Measurements from ENCODE around the gene HOPX.

The HOPX gene

GRCh38 chr4:56723659-56724230, 42.6 kb upstream of the HOPX start:
- Histone ChIP-seq H3K27me3 (ENCODE audit: insufficient read depth, poor library complexity, severe bottlenecking) (no peaks in the 10 kb centered on the region), H3K27ac (replicated peaks) (no peak overlapping the region), H3K4me3 (replicated peaks; ENCODE audit: insufficient read depth, low read length) (no peak overlapping the region)
- no peak for DNase-seq (ENCODE audit: low read depth in 1 of 2, low spot score in 1 of 2)
- TF ChIP-seq SPI1 (IDR thresholded peaks at IDR 0.05; ENCODE audit: borderline replicate concordance, low read depth) = no peak
- no peak for TF ChIP-seq POLR2AphosphoS5 (IDR thresholded peaks at IDR 0.05; ENCODE audit: low read depth)
- no peak for TF ChIP-seq GABPA (IDR thresholded peaks at IDR 0.05; ENCODE audit: low read depth)
- TF ChIP-seq, protein P1, sequence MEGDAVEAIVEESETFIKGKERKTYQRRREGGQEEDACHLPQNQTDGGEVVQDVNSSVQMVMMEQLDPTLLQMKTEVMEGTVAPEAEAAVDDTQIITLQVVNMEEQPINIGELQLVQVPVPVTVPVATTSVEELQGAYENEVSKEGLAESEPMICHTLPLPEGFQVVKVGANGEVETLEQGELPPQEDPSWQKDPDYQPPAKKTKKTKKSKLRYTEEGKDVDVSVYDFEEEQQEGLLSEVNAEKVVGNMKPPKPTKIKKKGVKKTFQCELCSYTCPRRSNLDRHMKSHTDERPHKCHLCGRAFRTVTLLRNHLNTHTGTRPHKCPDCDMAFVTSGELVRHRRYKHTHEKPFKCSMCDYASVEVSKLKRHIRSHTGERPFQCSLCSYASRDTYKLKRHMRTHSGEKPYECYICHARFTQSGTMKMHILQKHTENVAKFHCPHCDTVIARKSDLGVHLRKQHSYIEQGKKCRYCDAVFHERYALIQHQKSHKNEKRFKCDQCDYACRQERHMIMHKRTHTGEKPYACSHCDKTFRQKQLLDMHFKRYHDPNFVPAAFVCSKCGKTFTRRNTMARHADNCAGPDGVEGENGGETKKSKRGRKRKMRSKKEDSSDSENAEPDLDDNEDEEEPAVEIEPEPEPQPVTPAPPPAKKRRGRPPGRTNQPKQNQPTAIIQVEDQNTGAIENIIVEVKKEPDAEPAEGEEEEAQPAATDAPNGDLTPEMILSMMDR (IDR thresholded peaks at IDR 0.05; ENCODE audit: insufficient read depth, low read length) = no peak
- TF ChIP-seq, protein P2, sequence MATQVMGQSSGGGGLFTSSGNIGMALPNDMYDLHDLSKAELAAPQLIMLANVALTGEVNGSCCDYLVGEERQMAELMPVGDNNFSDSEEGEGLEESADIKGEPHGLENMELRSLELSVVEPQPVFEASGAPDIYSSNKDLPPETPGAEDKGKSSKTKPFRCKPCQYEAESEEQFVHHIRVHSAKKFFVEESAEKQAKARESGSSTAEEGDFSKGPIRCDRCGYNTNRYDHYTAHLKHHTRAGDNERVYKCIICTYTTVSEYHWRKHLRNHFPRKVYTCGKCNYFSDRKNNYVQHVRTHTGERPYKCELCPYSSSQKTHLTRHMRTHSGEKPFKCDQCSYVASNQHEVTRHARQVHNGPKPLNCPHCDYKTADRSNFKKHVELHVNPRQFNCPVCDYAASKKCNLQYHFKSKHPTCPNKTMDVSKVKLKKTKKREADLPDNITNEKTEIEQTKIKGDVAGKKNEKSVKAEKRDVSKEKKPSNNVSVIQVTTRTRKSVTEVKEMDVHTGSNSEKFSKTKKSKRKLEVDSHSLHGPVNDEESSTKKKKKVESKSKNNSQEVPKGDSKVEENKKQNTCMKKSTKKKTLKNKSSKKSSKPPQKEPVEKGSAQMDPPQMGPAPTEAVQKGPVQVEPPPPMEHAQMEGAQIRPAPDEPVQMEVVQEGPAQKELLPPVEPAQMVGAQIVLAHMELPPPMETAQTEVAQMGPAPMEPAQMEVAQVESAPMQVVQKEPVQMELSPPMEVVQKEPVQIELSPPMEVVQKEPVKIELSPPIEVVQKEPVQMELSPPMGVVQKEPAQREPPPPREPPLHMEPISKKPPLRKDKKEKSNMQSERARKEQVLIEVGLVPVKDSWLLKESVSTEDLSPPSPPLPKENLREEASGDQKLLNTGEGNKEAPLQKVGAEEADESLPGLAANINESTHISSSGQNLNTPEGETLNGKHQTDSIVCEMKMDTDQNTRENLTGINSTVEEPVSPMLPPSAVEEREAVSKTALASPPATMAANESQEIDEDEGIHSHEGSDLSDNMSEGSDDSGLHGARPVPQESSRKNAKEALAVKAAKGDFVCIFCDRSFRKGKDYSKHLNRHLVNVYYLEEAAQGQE (IDR thresholded peaks at IDR 0.05; ENCODE audit: insufficient replicate concordance, low read depth) = no peak

DNA sequence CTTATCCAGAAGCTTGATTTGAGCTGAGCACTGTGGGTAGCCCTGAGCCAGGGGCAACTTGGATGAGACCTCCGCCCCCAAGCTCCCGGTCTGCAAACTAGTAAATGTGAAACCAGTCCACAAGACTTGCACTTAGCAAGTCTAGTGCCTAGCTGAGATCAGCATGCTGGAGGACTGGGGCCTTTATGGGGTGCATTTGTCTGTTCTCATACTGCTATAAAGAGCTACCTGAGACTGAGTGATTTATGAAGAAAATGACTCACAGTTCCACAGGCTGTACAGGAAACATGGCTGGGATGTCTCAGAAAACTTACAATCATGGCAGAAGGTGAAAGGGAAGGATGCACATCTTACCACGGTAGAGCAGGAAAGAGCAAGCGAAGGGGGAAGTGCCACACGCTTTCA, 42.1 kb upstream of the HOPX start:
- no peak for DNase-seq (ENCODE audit: low read depth in 1 of 2, low spot score in 1 of 2)
- Histone ChIP-seq H3K4me3 (replicated peaks; ENCODE audit: insufficient read depth, low read length) (no peak overlapping the region), H3K27ac (replicated peaks) (no peak overlapping the region), H3K27me3 (ENCODE audit: insufficient read depth, poor library complexity, severe bottlenecking) (no peaks in the 10 kb centered on the region)
- TF ChIP-seq, protein P1 (IDR thresholded peaks at IDR 0.05; ENCODE audit: insufficient read depth, low read length) = no peak
- TF ChIP-seq SPI1 (IDR thresholded peaks at IDR 0.05; ENCODE audit: borderline replicate concordance, low read depth) = 0 out of 2 replicates have a peak, but pooled peaks have one; percentile 21

GRCh38 chr4:56708146-56708545, 27.1 kb upstream of the HOPX start:
- no peak for DNase-seq (ENCODE audit: low read depth in 1 of 2, low spot score in 1 of 2)
- H3K27me3 ChIP-seq (ENCODE audit: insufficient read depth, poor library complexity, severe bottlenecking) = no peaks in the 10 kb centered on the region
- no peak overlapping the region for H3K27ac ChIP-seq (replicated peaks)
- no peak for TF ChIP-seq GABPA (IDR thresholded peaks at IDR 0.05; ENCODE audit: low read depth)
- no peak for TF ChIP-seq POLR2AphosphoS5 (IDR thresholded peaks at IDR 0.05; ENCODE audit: low read depth)
- no peak for TF ChIP-seq SPI1 (IDR thresholded peaks at IDR 0.05; ENCODE audit: borderline replicate concordance, low read depth)
- H3K4me3 ChIP-seq (replicated peaks; ENCODE audit: insufficient read depth, low read length) = no peak overlapping the region

DNA sequence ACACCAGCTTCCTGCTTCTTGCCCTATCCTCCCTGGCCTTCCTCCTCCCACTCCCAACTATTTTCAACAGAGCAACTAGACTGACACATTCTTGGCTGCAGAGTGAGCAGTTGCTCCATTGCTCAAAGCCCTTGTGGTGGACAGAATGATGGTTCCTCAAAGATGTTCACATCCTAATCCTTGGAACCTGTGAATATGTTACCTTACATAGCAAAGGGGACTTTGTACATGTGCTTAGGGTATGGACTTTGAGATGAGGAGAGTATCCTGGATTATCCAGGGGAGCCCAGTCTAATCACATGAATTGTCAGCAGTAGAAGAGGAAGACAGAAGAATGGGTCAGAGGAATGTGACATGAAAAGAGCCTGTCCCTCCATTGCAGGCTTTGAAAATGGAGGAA, 24.9 kb upstream of the HOPX start:
- no peak for DNase-seq (ENCODE audit: low read depth in 1 of 2, low spot score in 1 of 2)
- Histone ChIP-seq H3K27me3 (ENCODE audit: insufficient read depth, poor library complexity, severe bottlenecking) (no peaks in the 10 kb centered on the region), H3K4me3 (replicated peaks; ENCODE audit: insufficient read depth, low read length) (no peak overlapping the region), H3K27ac (replicated peaks) (no peak overlapping the region)
- TF ChIP-seq SPI1 (IDR thresholded peaks at IDR 0.05; ENCODE audit: borderline replicate concordance, low read depth) = no peak
- TF ChIP-seq POLR2AphosphoS5 (IDR thresholded peaks at IDR 0.05; ENCODE audit: low read depth) = no peak
- TF ChIP-seq, protein P1 (IDR thresholded peaks at IDR 0.05; ENCODE audit: insufficient read depth, low read length) = no peak
- TF ChIP-seq GABPA (IDR thresholded peaks at IDR 0.05; ENCODE audit: low read depth) = no peak
- TF ChIP-seq, protein P2 (IDR thresholded peaks at IDR 0.05; ENCODE audit: insufficient replicate concordance, low read depth) = no peak

Measured in HL-60 (cell line).